Neural cell (in vitro differentiated cells): Measurements from ENCODE around the gene LIPC. TPM values are rescaled to one million over a fixed set of nuclear protein-coding genes. Genes with fewer than 3 reads are reported as not detected.

ENCODE experiments used
- H2AFZ ChIP-seq: fragments of 200-600, 300-800 bp; sonication (generic), shearing (Covaris generic); 2 replicates; pipeline ENCODE4 v1.6.0; 2014; ENCODE audit warnings: low read depth, mild to moderate bottlenecking, antibody characterized with exemption, low read length, moderate library complexity
- H3F3A ChIP-seq: fragments of 200-600 bp; shearing (Covaris generic); 2 replicates; pipeline ENCODE4 v1.6.1; 2016; ENCODE audit warnings: mild to moderate bottlenecking, moderate library complexity, mixed read lengths, antibody characterized with exemption, low read length; ENCODE audit not compliant: insufficient read depth, poor library complexity, severe bottlenecking
- H3K27ac ChIP-seq: fragments of 200-600, 300-800 bp; sonication (generic), shearing (Covaris generic); 2 replicates; pipeline ENCODE4 v1.5.1; 2014; ENCODE audit warnings: mild to moderate bottlenecking, low read length, moderate library complexity
- H3K27me3 ChIP-seq: fragments of 300-800, 200-600 bp; sonication (generic), shearing (Covaris generic); 2 replicates; pipeline ENCODE4 v1.6.0; 2014; ENCODE audit warnings: mild to moderate bottlenecking, low read depth, low read length, moderate library complexity; ENCODE audit not compliant: insufficient read depth
- H3K36me3 ChIP-seq: fragments of 300-800, 200-600 bp; sonication (generic), shearing (Covaris generic); 2 replicates; pipeline ENCODE4 v1.5.1; 2014; ENCODE audit warnings: mild to moderate bottlenecking, antibody characterized with exemption, low read length, moderate library complexity; ENCODE audit not compliant: insufficient read depth
- H3K4me2 ChIP-seq: fragments of 300-800, 200-600 bp; sonication (generic), shearing (Covaris generic); 2 replicates; pipeline ENCODE4 v1.6.0; 2014; ENCODE audit warnings: mild to moderate bottlenecking, low read length
- H3K4me3 ChIP-seq: fragments of 300-800, 200-600 bp; sonication (generic), shearing (Covaris generic); 2 replicates; pipeline ENCODE4 v1.5.1; 2014; ENCODE audit warnings: mild to moderate bottlenecking, low read length, moderate library complexity
- H3K79me2 ChIP-seq: fragments of 200-600 bp; shearing (Covaris generic); replicated peaks from 2 replicates; pipeline ENCODE4 v1.6.0; 2014; ENCODE audit warnings: mild to moderate bottlenecking, low read length, moderate library complexity; ENCODE audit not compliant: insufficient read depth
- H3K9ac ChIP-seq: fragments of 300-800, 200-600 bp; sonication (generic), shearing (Covaris generic); 2 replicates; pipeline ENCODE4 v1.6.1; 2016; ENCODE audit warnings: mild to moderate bottlenecking, low read length, mixed read lengths
- H3K9me2 ChIP-seq: fragments of 200-600 bp; shearing (Covaris generic); 2 replicates; pipeline ENCODE4 v1.6.1; 2016; ENCODE audit warnings: mild to moderate bottlenecking, low read length, mixed read lengths; ENCODE audit not compliant: insufficient read depth
- H3K9me3 ChIP-seq: fragments of 200-600, 300-800 bp; sonication (generic), shearing (Covaris generic); 2 replicates; pipeline ENCODE4 v1.6.1; 2016; ENCODE audit warnings: mild to moderate bottlenecking, mixed run types, low read length, moderate library complexity, mixed read lengths
- H4K20me1 ChIP-seq: fragments of 200-600 bp; shearing (Covaris generic); 2 replicates; pipeline ENCODE4 v1.6.1; 2016; ENCODE audit warnings: mild to moderate bottlenecking, mixed run types; ENCODE audit not compliant: insufficient read depth
- CTCF ChIP-seq: fragments of 450-650 bp; IDR thresholded peaks from 2 replicates; pipeline ENCODE4 v1.5.1; 2014; ENCODE audit warnings: antibody characterized with exemption, mild to moderate bottlenecking, moderate library complexity; ENCODE audit not compliant: poor library complexity, severe bottlenecking
- EP300 ChIP-seq: fragments of 450-650 bp; conservative IDR thresholded peaks from 2 replicates; pipeline ENCODE4 v1.6.1; 2014; ENCODE audit warnings: antibody characterized with exemption, mild to moderate bottlenecking, moderate library complexity; ENCODE audit not compliant: poor library complexity, severe bottlenecking
- EZH2 ChIP-seq: fragments of 200-600, 300-800 bp; shearing (Covaris generic), sonication (generic); IDR thresholded peaks from 2 replicates; pipeline ENCODE4 v1.6.1; 2014; ENCODE audit warnings: antibody characterized with exemption, low read length, borderline replicate concordance, mild to moderate bottlenecking; ENCODE audit not compliant: insufficient read depth, poor library complexity, severe bottlenecking
- MXI1 ChIP-seq: fragments of 450-650 bp; conservative IDR thresholded peaks from 2 replicates; pipeline ENCODE4 v1.6.1; 2014; ENCODE audit warnings: antibody characterized with exemption, mild to moderate bottlenecking; ENCODE audit not compliant: poor library complexity, severe bottlenecking
- POLR2AphosphoS5 ChIP-seq: IDR thresholded peaks from 2 replicates; pipeline ENCODE4 v1.6.1; 2012
- RAD21 ChIP-seq: fragments of 450-650 bp; conservative IDR thresholded peaks from 2 replicates; pipeline ENCODE4 v1.6.1; 2014; ENCODE audit warnings: antibody characterized with exemption, mild to moderate bottlenecking, moderate library complexity
- REST ChIP-seq: IDR thresholded peaks from 2 replicates; pipeline ENCODE4 v1.6.1; 2012; ENCODE audit warnings: borderline replicate concordance
- SMC3 ChIP-seq: fragments of 450-650 bp; conservative IDR thresholded peaks from 2 replicates; pipeline ENCODE4 v1.6.1; 2014; ENCODE audit warnings: antibody characterized with exemption, mild to moderate bottlenecking, moderate library complexity; ENCODE audit not compliant: poor library complexity
- TAF1 ChIP-seq: IDR thresholded peaks from 2 replicates; pipeline ENCODE4 v1.6.1; 2012; ENCODE audit warnings: low read depth
- polyA plus RNA-seq: library from polyadenylated mRNA; depleted of rRNA; stranded (reverse); fragments of >200 nt; gene quantifications from 2 replicates; pipeline ENCODE4 v1.2.3, GENCODE V29; 2014

The LIPC gene
- polyA plus RNA-seq, 1 donor from 2014 or later, result not detected

- no peaks in the 10 kb centered on the region for H3F3A ChIP-seq
- no peaks in the 10 kb centered on the region for H3K9me3 ChIP-seq
- H3K9me2 ChIP-seq, result no peaks in the 10 kb centered on the region
- no peaks in the 10 kb centered on the region for H3K79me2 ChIP-seq
- H3K27me3 ChIP-seq, result no peaks in the 10 kb centered on the region
- H3K27ac ChIP-seq, result no peak overlapping the region
- no peak overlapping the region for H3K9ac ChIP-seq
- no peak overlapping the region for H3K4me2 ChIP-seq
- H2AFZ ChIP-seq, result no peak overlapping the region
- no peaks in the 10 kb centered on the region for H3K36me3 ChIP-seq
- no peak for TF ChIP-seq EP300
- H4K20me1 ChIP-seq, result no peaks in the 10 kb centered on the region
- no peak overlapping the region for H3K4me3 ChIP-seq
These were observed 28.5 kb downstream of the LIPC start for GRCh38 chr15:58460116-58460790.

- no peaks in the 10 kb centered on the region for H3K36me3 ChIP-seq
- TF ChIP-seq EZH2 (no peak), POLR2AphosphoS5 (no peak), RAD21 (no peak), EP300 (no peak), CTCF (no peak), TAF1 (no peak), REST (no peak), SMC3 (no peak), MXI1 (no peak)
- no peaks in the 10 kb centered on the region for H3K27me3 ChIP-seq
These were observed 29.1 kb downstream of the LIPC start for GRCh38 chr15:58460872-58461271.

GRCh38 chr15:58462547-58462946 is 30.8 kb downstream of the LIPC start:
- Histone ChIP-seq H3K79me2 (no peaks in the 10 kb centered on the region), H3K9me2 (no peaks in the 10 kb centered on the region), H3K27me3 (no peaks in the 10 kb centered on the region), H3K4me2 (no peak overlapping the region), H4K20me1 (no peaks in the 10 kb centered on the region), H3K9ac (no peak overlapping the region), H2AFZ (no peak overlapping the region), H3K36me3 (no peaks in the 10 kb centered on the region), H3K27ac (no peak overlapping the region), H3K9me3 (no peaks in the 10 kb centered on the region), H3K4me3 (no peak overlapping the region), H3F3A (no peaks in the 10 kb centered on the region)
- TF ChIP-seq MXI1 (no peak), REST (no peak), EP300 (no peak), POLR2AphosphoS5 (no peak), TAF1 (no peak)

More at GRCh38 chr15:58460872-58461271, 29.1 kb downstream of the LIPC start:
- no peaks in the 10 kb centered on the region for H3F3A ChIP-seq
- H3K4me3 ChIP-seq, result no peak overlapping the region
- no peak overlapping the region for H2AFZ ChIP-seq
- H3K9ac ChIP-seq, result no peak overlapping the region
- no peaks in the 10 kb centered on the region for H3K79me2 ChIP-seq
- no peak overlapping the region for H3K4me2 ChIP-seq
- no peaks in the 10 kb centered on the region for H3K9me2 ChIP-seq
- no peaks in the 10 kb centered on the region for H4K20me1 ChIP-seq
- no peak overlapping the region for H3K27ac ChIP-seq
- no peaks in the 10 kb centered on the region for H3K9me3 ChIP-seq
